MM.1S (cell line): ENCODE data around the gene KCNG3.

Experiments used
- DNase-seq: peaks from one replicate; pipeline ENCODE4 v3.0.0-alpha.2; 2015
- H2AFZ ChIP-seq: fragments of 300-600 bp; sonication (generic); 2 replicates; pipeline ENCODE4 v1.6.0; 2016; ENCODE audit warnings: antibody characterized with exemption, low read length
- H3F3A ChIP-seq: fragments of 300-600 bp; sonication (generic); 2 replicates; pipeline ENCODE4 v1.6.1; 2016; ENCODE audit warnings: mild to moderate bottlenecking, antibody characterized with exemption, low read length, moderate library complexity, mixed read lengths; ENCODE audit not compliant: insufficient read depth
- H3K27ac ChIP-seq: fragments of 300-600 bp; sonication (generic); 2 replicates; pipeline ENCODE4 v1.5.1; 2016; ENCODE audit warnings: mild to moderate bottlenecking, low read length
- H3K27me3 ChIP-seq: fragments of 300-600 bp; sonication (generic); replicated peaks from 2 replicates; pipeline ENCODE4 v1.6.0; 2016; ENCODE audit warnings: low read length; ENCODE audit not compliant: insufficient read depth
- H3K36me3 ChIP-seq: fragments of 300-600 bp; sonication (generic); replicated peaks from 2 replicates; pipeline ENCODE4 v1.6.1; 2016; ENCODE audit warnings: mild to moderate bottlenecking, low read length, mixed read lengths; ENCODE audit not compliant: insufficient read depth
- H3K4me1 ChIP-seq: fragments of 300-600 bp; sonication (generic); 2 replicates; pipeline ENCODE4 v1.6.1; 2016; ENCODE audit warnings: low read length, mixed read lengths
- H3K4me2 ChIP-seq: fragments of 300-600 bp; sonication (generic); 2 replicates; pipeline ENCODE4 v1.6.0; 2016; ENCODE audit warnings: low read depth, low read length
- H3K4me3 ChIP-seq: fragments of 300-600 bp; sonication (generic); 2 replicates; pipeline ENCODE4 v1.5.1; 2016; ENCODE audit warnings: low read length, mixed read lengths
- H3K79me2 ChIP-seq: fragments of 300-600 bp; sonication (generic); 2 replicates; pipeline ENCODE4 v1.6.1; 2016; ENCODE audit warnings: mixed run types, low read length, mixed read lengths
- H3K9ac ChIP-seq: fragments of 300-600 bp; sonication (generic); 2 replicates; pipeline ENCODE4 v1.6.1; 2016; ENCODE audit warnings: low read length, mixed read lengths
- H3K9me2 ChIP-seq: fragments of 300-600 bp; sonication (generic); replicated peaks from 2 replicates; pipeline ENCODE4 v1.6.1; 2016; ENCODE audit warnings: mild to moderate bottlenecking, low read length, mixed read lengths; ENCODE audit not compliant: insufficient read depth
- H3K9me3 ChIP-seq: fragments of 300-600 bp; sonication (generic); replicated peaks from 2 replicates; pipeline ENCODE4 v1.6.1; 2016; ENCODE audit warnings: mild to moderate bottlenecking, low read length, mixed read lengths; ENCODE audit not compliant: insufficient read depth
- H4K20me1 ChIP-seq: fragments of 300-600 bp; sonication (generic); 2 replicates; pipeline ENCODE4 v1.6.1; 2016; ENCODE audit warnings: mild to moderate bottlenecking, low read length, moderate library complexity, mixed read lengths; ENCODE audit not compliant: insufficient read depth
- EZH2 ChIP-seq: fragments of 300-600 bp; sonication (generic); optimal IDR thresholded peaks from 2 replicates; pipeline ENCODE3; 2017; ENCODE audit warnings: low read depth, mild to moderate bottlenecking, antibody characterized with exemption, low read length, mixed read lengths
- EZH2phosphoT487 ChIP-seq: fragments of 300-600 bp; sonication (generic); IDR thresholded peaks from 2 replicates; pipeline ENCODE4 v1.6.1; 2018; ENCODE audit warnings: antibody characterized with exemption, low read length
- TF ChIP-seq, protein P1 (sequence below): fragments of 300-600 bp; sonication (generic); IDR thresholded peaks from 2 replicates; pipeline ENCODE4 v1.5.1; 2016; ENCODE audit warnings: antibody characterized with exemption, low read length, mixed read lengths

The KCNG3 gene

DNA sequence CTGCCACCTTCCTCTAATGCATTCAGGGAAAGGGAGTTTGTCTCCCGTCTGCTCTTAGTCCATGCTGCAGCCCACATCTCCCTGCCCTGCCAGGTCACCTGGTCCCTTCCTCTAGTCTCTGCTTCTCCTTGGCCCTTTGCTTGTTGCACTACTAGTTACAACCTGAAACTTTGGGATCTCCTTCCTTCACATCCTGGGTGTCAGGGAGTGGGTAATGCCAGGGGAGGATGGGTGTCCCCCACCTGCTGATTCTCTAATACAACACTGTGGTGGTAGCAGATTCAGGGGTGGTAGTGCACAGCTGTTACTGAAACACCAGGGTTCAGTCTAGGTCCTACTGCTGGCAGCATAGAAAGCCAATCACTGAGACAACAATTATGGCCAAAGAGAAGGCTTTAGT is 101.6 kb downstream of the KCNG3 start:
- no peak overlapping the region for H3K4me3 ChIP-seq
- H3K27me3 ChIP-seq, result no peaks in the 10 kb centered on the region
- no peaks in the 10 kb centered on the region for H3K36me3 ChIP-seq
- no peak overlapping the region for H3K4me2 ChIP-seq
- no peaks in the 10 kb centered on the region for H3K4me1 ChIP-seq
- H4K20me1 ChIP-seq, result no peaks in the 10 kb centered on the region
- no peak overlapping the region for H2AFZ ChIP-seq
- no peaks in the 10 kb centered on the region for H3K79me2 ChIP-seq
- TF ChIP-seq EZH2phosphoT487 (no peak), EZH2 (no peak)
- TF ChIP-seq, protein P1, sequence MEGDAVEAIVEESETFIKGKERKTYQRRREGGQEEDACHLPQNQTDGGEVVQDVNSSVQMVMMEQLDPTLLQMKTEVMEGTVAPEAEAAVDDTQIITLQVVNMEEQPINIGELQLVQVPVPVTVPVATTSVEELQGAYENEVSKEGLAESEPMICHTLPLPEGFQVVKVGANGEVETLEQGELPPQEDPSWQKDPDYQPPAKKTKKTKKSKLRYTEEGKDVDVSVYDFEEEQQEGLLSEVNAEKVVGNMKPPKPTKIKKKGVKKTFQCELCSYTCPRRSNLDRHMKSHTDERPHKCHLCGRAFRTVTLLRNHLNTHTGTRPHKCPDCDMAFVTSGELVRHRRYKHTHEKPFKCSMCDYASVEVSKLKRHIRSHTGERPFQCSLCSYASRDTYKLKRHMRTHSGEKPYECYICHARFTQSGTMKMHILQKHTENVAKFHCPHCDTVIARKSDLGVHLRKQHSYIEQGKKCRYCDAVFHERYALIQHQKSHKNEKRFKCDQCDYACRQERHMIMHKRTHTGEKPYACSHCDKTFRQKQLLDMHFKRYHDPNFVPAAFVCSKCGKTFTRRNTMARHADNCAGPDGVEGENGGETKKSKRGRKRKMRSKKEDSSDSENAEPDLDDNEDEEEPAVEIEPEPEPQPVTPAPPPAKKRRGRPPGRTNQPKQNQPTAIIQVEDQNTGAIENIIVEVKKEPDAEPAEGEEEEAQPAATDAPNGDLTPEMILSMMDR, result no peak
- no peak overlapping the region for H3K9ac ChIP-seq
- H3K27ac ChIP-seq, result no peak overlapping the region
- H3F3A ChIP-seq, result no peaks in the 10 kb centered on the region
- no peaks in the 10 kb centered on the region for H3K9me3 ChIP-seq
- no peak for DNase-seq
- H3K9me2 ChIP-seq, result no peaks in the 10 kb centered on the region
